AG20443 (cell line): ENCODE results near the gene DLEC1.
"Not testable (repeated sequence)": the region's sequence is repeated elsewhere in the genome, so short reads cannot be mapped to it uniquely, and the experiment has no call there.

ENCODE experiments used
- DNase-seq: peaks from one replicate; pipeline ENCODE4 v3.0.0; 2012; ENCODE audit warnings: low spot score, mixed read lengths

Gene DLEC1

DNA sequence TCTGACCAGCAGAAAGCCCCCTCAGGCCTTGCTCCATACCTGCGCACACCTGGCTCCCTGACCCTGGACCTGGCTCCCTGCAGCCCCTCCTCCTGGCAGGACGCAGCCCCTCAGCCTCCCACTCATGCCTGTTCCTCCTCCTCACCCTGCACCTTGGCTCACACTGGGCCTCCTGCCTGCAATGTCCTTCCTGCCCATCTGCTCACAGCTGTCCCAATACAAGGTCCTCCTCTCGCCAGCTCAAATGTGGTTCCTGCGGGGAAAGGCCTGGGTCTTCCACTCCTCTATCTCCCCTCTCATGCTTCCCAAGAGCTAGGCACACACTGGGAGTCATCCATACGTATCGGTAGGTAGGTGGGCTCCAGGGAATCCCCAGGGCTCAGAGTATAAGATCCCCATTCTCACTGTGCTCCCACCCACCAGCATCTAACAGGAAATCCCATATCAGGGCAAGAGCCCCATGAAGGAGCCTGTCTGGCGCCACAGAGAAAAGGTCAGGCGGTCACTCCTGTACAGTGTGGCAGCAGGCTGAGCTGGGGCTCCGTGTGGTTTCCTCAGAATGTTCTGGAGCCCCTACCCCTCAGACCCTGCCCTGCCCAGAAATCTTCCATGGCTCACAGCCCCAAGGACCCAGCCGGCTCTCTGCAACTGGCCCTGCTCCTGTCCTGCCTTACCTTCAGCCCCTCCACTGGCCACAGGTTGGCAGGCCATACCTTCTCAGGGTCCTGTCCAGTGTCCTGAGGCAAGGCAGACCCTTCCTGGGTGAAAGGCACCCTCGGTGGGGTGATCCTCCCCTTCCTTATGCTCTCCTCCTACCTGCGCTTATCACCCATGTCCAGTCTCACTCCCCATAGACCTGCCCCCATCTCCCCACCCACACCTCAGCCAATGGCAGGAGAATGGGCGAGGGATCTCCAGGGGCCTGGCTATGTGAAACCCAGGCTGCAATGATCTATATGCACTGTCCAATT, 20.4 kb upstream of the DLEC1 start:
- no peak for DNase-seq

DNA sequence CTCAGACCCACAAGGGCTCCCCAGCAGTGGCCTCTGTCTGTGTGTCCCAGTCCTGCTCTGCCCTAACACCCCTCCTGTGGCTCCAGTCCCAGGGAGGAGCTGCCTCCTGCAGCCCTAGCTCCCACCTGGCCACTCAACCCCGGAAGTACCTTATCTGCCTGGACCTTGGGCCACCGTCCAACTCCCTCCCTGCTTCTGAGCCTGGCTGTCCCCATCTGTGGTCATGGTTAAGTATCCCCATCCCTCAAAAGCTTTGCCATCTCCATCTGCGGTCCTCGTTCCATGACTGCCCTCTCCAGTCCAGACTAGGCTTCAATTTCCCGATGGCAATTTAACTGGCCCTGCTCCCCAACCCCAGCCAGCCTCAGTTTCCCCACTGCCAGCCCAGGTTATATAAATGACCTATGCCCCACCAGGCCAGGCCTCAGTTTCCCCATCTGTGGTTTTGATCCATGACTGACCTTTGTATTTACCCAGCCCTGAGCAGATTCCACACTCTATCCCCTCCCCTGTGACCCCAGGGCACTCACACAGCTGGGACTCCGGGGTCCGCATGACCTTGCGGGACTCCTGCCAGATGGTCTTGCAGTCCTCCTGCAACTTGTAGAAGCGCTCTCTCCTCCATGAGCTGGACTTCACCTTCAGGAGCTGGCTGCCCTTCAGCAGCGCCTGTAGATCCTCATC, 19.2 kb upstream of the DLEC1 start:
- DNase-seq, result no peak

DNA sequence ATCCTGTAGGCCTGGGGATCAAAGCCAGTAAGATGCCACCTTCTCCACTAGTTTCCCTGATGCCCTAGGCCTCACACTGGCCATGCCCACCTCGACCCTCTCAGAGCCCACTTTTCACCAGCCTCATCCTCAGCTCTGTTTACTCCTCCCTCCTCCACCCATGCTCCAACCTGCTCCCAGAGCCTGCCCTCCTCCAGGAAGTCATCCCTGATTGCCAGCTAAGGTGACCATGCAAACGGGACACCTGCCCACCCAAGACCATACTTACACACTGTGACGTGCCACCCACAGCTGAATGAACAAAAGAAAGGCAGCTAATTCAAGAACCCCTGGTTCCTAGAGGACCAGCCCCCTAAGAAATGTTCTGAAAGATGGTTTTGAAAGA, 18.7 kb upstream of the DLEC1 start:
- DNase-seq, result no peak

DNA sequence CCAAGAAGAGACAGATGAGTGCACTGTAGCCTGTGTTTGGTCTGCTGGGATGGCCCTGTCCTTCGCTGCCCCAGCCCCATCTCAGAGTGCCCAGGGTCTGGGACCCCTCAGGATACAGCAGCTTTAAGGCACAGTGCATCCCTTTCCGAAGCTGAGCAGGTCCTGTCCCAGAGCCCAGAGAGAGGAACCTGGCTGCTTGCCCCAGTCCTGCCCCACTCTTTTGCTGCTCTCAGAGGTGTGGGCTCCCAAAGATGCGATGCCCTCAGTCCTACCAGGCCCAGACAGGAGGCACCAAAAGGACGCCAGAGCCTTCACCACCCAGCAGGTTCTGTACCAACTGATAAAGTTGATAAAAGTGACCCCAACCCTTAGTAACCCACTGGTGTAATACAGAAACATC, 17.8 kb upstream of the DLEC1 start:
- no peak for DNase-seq

DNA sequence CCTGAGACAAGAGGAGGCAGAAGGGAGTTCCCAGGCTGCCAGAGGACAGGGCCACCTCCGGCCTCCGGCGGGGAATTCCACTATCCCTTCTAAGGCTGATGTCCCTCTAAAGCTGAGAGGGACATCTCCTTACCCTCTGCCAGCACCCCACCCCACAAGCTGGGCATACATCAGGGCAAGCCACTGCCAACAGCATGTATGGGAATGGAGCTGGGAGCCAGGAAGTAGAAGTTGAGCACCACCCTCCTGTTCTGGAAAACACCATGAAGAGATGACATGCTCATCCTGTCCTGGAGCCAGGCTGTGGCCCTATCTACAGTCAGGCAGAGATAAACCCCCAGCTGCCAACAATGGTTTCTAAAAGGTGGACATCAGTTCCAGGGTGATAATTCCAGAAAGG, 16.7 kb upstream of the DLEC1 start:
- DNase-seq, result no peak

DNA sequence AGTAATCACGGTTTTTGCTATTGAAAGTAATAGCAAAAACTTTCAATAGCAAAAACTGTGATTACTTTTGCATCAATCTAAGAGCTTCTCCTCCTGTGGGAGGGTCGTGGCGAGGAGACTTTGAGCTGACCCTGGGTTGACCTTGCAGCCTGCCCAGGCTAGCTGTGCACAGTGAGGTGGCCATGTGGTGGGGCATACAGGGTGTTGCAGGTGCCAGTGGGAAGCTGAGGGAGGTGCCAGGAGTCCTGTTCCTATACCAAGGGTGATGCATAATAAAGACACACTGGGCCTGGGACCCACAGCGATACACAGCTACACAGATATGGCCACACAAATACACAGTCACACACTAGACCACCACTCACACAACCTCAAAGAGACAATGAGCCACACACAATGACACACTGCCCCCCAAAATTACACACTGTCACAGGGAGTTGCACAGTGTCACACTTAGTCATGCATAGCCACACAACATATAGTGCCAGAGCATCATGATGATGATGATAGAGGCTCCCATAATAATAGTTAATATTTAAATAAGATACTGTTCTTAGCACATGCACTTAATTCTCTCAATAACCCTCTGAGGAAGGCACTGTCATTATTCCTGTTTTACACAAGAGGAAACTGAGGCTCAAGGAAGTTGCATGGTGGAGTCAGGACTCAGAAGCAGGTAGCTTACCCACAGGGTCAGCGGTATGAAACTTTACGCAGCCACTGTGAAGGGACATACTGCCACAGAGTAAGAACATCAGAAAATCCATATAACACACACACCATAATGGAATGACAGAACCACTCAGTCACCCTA, 15.9 kb upstream of the DLEC1 start:
- DNase-seq, result no peak

DNA sequence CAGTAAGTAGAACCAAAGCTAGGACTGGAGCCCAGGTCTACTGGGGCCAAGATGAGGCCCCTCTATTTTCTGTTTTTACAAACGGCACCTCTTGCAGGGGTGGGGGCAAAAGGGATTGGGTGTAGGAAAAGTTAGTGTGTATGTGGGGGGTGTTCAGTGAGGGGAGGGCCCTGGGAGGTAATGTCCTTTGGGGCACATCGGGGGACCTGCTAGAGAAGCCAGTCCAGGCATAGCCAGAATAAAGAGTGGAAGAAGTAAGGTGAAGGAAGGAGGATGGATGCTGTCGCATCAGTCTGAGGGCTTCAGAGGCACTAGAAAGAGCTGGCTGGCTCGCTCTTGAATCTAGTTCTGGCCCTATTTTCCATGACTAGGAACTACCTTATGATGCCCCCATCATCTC, 12.2 kb upstream of the DLEC1 start:
- no peak for DNase-seq

DNA sequence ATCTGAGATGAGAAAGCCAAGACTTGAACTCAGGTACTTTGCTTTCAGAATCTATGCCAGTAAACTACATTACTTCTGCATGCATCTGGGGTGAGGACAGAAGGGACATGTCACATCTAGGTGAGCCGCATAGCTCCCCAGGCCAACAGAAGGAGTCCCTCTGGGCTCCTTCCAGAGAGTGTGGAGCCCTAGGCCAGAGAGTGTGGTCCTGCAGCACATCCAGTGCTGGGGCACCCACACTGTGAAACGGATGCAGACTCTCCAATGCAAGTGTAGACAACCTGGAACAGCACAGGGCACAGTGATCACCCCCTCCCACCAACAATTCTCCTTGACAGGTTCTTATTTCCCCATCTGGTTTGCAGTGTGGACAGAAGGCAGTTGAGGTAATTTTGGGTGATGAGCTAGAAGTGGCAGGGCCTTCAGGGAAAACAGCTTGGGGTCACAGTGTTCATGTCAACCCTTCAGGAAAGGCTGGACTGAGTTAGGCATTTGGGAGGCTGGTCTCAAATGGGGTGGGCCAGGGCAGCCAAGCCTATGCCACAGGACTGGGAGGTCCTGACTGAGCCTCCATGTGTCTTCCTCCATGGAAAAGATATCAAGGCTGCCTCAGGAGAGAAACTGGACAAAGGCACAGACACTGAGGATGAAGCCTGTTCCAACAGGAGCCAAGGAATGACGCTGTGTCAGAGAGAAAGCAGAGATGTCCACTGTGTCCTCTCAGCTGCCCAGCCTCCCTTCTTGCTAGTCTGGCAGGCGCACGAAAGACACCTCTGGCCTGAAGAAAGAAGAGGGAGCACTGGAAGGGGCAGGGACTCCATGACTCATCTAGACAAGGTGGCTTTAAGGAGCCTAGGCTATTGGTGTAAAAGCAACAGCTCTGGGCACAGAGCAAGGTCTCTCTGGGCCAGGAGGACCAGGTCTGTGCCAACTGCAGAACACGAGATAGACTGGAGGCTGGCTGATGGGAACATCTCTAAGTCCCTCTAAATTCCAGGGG, 11.2 kb upstream of the DLEC1 start:
- DNase-seq, result no peak

DNA sequence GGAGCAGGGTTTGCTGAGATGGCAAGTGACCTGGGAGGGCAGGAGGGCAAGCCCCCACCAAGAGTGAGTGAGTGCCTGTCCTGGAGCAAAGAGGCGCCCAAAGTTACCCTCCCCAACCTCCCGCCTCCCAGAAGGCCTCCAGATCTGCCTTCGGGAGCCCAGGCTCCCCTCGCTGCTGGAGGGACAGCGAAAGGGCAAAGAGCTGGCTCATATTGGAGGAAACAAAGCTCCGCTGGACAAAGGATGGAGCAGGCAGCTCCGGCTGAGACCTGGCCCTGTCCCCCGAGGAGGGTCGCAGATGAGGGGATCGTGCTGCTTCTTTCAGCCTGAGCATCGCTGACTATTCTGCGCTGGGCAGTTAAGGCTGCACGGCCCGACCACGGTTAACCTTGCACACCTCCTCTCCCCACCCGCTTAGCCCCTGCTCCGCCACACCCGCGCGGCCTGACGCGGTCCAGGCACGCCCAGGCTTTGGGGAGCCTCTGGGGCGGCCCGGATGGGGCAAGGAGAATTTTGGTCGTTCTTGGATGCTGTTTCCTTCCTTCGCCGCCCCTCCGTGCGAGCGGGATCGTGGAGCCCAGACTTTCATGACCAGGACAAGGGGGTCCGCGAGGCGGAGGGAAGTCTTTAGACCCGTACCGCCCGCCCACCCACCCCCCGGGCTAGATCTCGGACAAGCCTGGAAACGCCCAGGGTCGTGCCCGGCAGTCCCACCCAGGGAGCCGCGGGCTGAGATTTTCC, 10.2 kb upstream of the DLEC1 start:
- peak; percentile 51 for DNase-seq

DNA sequence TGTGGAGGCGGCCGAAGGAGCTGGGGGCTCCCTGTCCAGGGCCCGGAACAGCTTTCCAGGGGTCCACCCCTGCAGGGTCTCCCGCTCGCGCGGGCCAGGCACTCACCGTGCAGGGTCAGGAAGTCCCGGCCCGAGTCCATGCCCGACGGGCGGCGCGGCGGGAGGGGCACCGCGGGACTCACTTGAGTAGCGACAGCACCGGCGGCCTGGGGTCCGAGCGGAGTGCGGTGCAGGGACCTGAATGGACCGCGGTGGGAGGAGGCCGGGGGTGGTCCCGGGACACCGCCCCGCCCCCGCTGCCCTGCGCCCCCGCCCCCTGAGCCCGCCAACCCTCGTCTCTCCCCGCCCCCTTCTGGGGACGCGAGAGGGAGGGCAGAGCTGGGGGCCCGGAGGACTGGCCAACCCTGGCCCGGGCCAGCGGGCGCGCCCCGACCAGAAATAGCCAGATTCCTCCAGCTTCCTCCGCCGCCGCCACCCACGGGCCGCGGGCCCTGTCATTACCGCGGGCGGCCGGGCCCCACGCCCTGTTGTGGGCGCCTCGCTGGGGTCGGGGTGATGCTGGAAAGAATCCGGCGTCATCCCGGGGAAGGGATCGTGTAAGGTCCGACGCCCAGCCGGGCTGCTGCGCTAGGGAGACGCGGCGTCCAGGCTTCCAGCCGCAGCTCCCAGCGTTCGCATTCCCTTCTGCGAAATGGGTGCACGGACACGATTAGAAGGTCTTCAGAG, 9.4 kb upstream of the DLEC1 start, which contains the start of gene PLCD1:
TSS of gene PLCD1 (minus strand) at position 243 of the 726 bp plus-strand sequence. CDS start at position 140, 103 bp downstream.
- DNase-seq, result peak; percentile 93

DNA sequence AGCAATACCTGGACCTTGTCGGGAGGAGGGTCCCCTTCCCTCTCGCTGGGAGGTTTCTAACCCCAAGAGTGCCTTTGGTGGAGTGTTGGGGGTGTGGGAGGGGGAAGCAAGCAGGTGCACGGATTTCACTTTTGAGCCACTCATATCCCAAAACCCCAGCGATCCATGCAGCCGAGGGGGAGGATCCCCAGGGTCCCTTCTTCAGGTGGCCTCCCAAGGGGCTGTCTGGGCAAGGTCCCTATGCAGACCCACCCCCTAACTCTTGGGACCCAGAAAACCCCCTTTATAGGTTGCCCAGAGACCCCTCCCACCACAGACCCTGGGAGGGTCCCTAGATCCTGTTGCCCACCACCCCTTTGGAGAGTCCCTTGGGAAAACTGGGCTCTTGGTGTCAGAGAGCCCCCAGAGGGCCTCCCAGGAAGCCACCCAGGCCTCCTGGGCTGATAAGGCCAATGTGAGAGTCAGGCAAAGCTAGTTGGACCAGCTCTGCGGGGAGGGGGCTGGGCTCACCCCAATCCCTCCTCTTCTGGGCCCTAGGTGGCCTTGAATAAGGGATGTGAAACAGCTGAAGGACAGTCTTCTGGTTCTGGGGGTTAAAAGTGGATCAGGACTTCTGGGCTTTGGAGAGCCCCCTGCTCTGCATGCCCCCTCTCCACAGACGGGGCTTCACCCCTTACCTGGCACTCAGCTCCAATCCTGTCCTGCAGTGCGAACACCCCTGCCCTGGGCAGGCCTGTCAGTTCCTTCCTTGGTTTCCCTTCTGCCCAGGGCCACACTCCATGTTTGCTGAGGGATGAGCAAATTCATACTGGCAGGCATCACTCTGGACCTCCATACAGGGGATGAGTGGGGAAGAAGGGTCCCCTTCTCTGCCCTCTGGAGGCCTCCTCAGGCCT, 8.6 kb upstream of the DLEC1 start:
- DNase-seq, result no peak

DNA sequence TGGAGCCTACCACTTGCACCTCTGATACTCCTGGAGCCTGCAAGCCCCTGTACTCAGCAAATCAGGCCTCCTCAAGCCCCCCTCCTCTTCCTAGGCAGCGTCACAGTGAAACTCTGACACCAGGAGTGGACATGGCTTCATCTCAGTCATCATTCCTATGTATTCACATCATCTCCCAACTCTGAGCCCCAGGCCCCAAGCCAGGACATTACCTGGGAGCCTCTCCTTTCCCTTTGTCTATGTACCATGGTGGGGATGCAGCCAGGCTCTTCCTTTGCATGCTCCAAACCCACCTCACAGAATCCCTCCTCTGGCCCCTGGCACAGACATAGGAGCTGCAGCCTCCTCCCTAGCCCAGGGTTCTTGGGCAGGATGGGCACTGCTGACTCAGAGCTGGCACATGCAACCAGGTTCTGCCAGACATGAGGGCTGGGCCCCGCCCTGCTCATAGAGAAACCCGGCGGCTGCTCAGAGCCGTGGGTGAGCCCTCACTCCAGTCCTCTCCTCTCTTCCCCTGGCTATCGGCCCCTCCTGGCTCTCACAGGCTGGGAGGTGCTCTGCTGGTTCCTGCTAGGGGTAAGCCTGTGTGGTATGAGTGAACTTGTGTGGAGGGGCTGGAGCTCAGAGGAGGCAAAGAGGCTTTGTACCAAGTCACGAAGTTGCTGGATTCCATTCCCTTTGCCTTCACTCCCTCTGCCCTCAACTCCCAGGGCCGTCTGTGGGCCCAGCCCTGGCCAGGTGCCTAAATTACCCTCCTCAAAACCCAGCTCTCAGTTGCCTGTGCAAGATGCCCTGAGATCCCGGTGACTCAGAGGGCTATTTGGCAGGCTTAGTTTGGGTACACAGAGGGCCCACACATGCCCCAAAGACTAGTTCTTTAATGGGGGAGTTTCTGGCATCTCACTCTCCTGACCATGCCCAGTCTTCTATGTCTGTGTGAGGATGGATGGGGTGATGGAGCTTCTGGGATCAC, 7.7 kb upstream of the DLEC1 start:
- peak; percentile 76 for DNase-seq

DNA sequence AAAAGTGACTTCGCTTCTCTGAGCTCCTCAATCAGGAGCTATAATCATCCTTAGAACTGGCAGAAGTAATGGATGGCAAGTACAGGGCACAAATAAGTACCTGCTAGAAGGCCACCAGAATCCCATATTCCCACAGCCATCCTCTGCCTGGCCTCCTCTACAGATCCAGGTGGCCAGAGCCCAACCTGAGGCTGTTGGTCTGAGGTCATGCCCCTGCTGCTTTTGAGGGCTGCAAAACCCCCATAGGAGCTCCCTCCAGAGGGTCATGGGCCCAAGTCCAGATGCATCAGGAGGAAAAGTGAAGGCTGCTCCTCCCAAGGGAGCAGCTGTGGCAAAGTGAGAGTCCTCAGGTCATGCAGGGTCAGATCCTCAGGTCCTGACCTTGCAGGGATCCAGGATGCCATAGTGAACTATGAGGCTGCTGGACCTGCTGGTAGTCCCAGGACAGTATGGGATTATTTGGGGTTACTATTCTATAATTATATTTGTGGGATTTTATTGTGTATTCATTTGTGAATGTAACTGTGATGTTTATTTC, 6.6 kb upstream of the DLEC1 start:
- no peak for DNase-seq

DNA sequence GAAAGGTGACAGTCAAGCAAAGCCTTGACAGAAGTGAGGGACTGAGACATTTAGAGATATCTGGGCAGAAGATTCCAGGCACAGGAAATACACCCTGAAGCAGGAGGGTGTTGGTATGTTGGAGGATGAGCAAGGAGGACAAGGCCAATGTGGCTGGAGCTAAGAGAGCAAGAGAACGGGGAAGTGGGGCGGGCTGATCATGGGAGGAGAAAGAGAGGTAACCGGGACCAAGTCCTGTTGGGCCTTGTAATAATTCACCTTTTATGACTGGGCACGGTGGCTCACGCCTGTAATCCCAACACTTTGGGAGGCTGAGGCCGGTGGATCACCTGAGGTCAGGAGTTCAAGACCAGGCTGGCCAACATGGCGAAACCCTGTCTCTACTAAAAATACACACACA, 5.4 kb upstream of the DLEC1 start:
- DNase-seq, result not testable (repeated sequence)

DNA sequence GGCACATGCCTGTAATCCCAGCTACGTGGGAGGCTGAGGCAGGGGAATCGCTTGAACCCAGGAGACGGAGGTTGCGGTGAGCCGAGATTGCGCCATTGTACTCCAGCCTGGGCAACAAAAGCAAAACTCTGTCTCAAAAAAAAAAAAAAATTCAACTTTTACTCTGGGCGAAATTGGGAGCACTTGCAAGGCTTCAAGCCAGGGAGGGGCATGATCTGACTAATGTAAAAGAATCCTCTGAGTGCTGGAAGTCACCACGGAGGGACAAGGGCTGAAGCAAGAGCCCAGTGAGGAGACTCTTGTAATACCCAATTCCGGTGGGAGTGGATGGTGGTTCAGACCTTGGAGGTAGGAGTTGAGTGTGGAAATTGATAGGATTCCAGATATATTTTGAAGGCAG, 4.7 kb upstream of the DLEC1 start:
- not testable (repeated sequence) for DNase-seq

DNA sequence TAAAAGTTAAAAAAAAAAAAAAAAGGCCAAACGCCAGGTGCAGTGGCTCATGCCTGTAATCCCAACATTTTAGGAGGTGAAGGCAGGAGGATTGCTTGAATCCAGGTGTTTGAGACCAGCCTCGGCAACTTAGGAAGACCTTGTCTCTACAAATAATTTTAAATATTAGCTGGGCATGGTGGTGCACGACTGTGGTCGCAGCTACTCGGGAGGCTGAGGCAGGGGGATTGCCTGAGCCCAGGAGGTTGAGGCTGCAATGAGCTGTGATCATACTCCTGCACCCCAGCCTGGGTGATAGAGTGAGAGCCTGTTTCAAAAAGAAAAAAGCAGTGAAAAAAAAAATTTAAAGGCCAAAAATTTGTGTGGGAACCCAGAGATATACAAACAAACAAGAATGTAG, 2.7 kb upstream of the DLEC1 start:
- no peak for DNase-seq

DNA sequence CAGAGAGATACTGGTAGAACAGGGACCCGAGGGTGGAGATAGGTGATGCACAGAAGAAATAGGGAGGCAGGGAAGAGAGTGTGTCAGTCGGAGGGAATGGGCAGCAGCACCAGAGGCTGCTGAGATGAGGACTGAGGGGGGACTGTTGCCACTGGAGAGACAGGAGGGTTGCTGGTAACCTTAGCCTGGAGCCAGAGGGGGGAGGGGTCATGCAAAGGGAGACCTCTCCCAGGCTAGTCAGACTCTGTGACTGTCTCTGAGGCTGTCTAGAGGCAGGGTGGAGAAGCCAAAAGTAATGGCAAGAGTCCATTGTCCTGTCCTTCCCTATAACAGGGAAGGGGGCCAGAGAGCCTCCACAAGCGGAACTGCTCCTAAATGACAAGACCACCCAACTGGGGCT, 2.1 kb upstream of the DLEC1 start:
- DNase-seq, result no peak
